DND-41 (cell line): ENCODE results near the gene ZNF536.

Source experiments
- ATAC-seq: fragments of 200-7000 bp; cut with Tn5 transposase; 3 replicates; pipeline ENCODE4 v1.9.1; 2021; ENCODE audit warnings: low read depth; ENCODE audit not compliant: insufficient read depth
- DNase-seq: peaks from one replicate; pipeline ENCODE4 v3.0.0-alpha.2; 2020
- H2AFZ ChIP-seq: 2 replicates; pipeline ENCODE4 v1.6.0; 2012; ENCODE audit warnings: low read depth, low read length
- H3K27ac ChIP-seq: 2 replicates; pipeline ENCODE4 v1.5.1; 2012; ENCODE audit warnings: low read length, inconsistent platforms
- H3K27me3 ChIP-seq: fragments of 200-600 bp; sonication (generic); 2 replicates; pipeline ENCODE4 v1.6.0; 2012; ENCODE audit warnings: low read length, mild to moderate bottlenecking, inconsistent platforms; ENCODE audit not compliant: insufficient read depth, poor library complexity
- H3K36me3 ChIP-seq: 2 replicates; pipeline ENCODE4 v1.5.1; 2012; ENCODE audit warnings: low read length, inconsistent platforms; ENCODE audit not compliant: insufficient read depth
- H3K4me1 ChIP-seq: 2 replicates; pipeline ENCODE4 v1.5.1; 2012; ENCODE audit warnings: mild to moderate bottlenecking, low read length; ENCODE audit not compliant: insufficient read depth
- H3K4me2 ChIP-seq: 2 replicates; pipeline ENCODE4 v1.6.0; 2012; ENCODE audit warnings: mild to moderate bottlenecking, moderate library complexity, low read length, inconsistent platforms; ENCODE audit not compliant: insufficient read depth
- H3K4me3 ChIP-seq, 2 experiments: fragments of 200-600 bp in 1 of 2; shearing (Covaris generic) in 1 of 2; 2 replicates each; pipeline ENCODE4 v1.5.1; 2012 to 2016; ENCODE audit warnings: inconsistent platforms in 2 of 2, low read length in 2 of 2, mild to moderate bottlenecking in 2 of 2, low read depth in 1 of 2, moderate library complexity in 1 of 2
- H3K79me2 ChIP-seq: 2 replicates; pipeline ENCODE4 v1.6.0; 2012; ENCODE audit warnings: low read length, inconsistent platforms; ENCODE audit not compliant: insufficient read depth
- H3K9ac ChIP-seq: 2 replicates; pipeline ENCODE4 v1.6.0; 2012; ENCODE audit warnings: low read depth, mild to moderate bottlenecking, inconsistent platforms, low read length, moderate library complexity
- H3K9me3 ChIP-seq: 2 replicates; pipeline ENCODE4 v1.5.1; 2012; ENCODE audit warnings: low read length, moderate library complexity, mild to moderate bottlenecking, inconsistent platforms; ENCODE audit not compliant: insufficient read depth, severe bottlenecking
- H4K20me1 ChIP-seq: 2 replicates; pipeline ENCODE4 v1.6.0; 2012; ENCODE audit warnings: low read length; ENCODE audit not compliant: insufficient read depth
- CTCF ChIP-seq: IDR thresholded peaks from 2 replicates; pipeline ENCODE4 v1.5.1; 2012; ENCODE audit warnings: borderline replicate concordance, low read length, moderate library complexity, mild to moderate bottlenecking; ENCODE audit not compliant: poor library complexity, severe bottlenecking; ENCODE audit errors: extremely low read depth
- EZH2 ChIP-seq: IDR thresholded peaks from 3 replicates; pipeline ENCODE4 v1.6.1; 2012; ENCODE audit warnings: borderline replicate concordance, low read depth, mild to moderate bottlenecking, moderate library complexity, low read length, inconsistent platforms; ENCODE audit not compliant: severe bottlenecking

ZNF536 gene

GRCh38 chr19:30349131-30349730, 23.0 kb upstream of the ZNF536 start:
- DNase-seq (no peak), ATAC-seq (no peak)
- no peaks in the 10 kb centered on the region for H3K79me2 ChIP-seq
- H4K20me1 ChIP-seq = no peaks in the 10 kb centered on the region
- no peak overlapping the region for H2AFZ ChIP-seq
- no peak overlapping the region for H3K9ac ChIP-seq
- no peak overlapping the region for H3K27ac ChIP-seq
- H3K9me3 ChIP-seq = no peaks in the 10 kb centered on the region
- H3K36me3 ChIP-seq = no peaks in the 10 kb centered on the region
- no peak for TF ChIP-seq CTCF
- TF ChIP-seq EZH2 = no peak
- no peak overlapping the region for H3K4me2 ChIP-seq
- no peaks in the 10 kb centered on the region for H3K27me3 ChIP-seq
- H3K4me1 ChIP-seq = no peaks in the 10 kb centered on the region
- H3K4me3 ChIP-seq = no peak overlapping the region

- Histone ChIP-seq H3K27ac (no peak overlapping the region), H3K9ac (no peak overlapping the region), H3K36me3 (no peaks in the 10 kb centered on the region), H3K4me1 (no peaks in the 10 kb centered on the region), H3K79me2 (no peaks in the 10 kb centered on the region), H2AFZ (no peak overlapping the region), H3K4me2 (no peak overlapping the region), H3K4me3 (no peak overlapping the region), H4K20me1 (no peaks in the 10 kb centered on the region), H3K9me3 (no peaks in the 10 kb centered on the region), H3K27me3 (no peaks in the 10 kb centered on the region)
- ATAC-seq = no peak
- no peak for DNase-seq
- TF ChIP-seq EZH2 (no peak), CTCF (no peak)
Measured at GRCh38 chr19:30350692-30351663, 21.2 kb upstream of the ZNF536 start.

- Histone ChIP-seq H3K4me1 (no peaks in the 10 kb centered on the region), H3K4me2 (no peak overlapping the region), H3K79me2 (no peaks in the 10 kb centered on the region), H3K9ac (no peak overlapping the region), H3K27ac (no peak overlapping the region), H3K27me3 (no peaks in the 10 kb centered on the region), H3K9me3 (no peaks in the 10 kb centered on the region), H2AFZ (no peak overlapping the region), H3K36me3 (no peaks in the 10 kb centered on the region), H4K20me1 (no peaks in the 10 kb centered on the region), H3K4me3 (no peak overlapping the region)
- ATAC-seq (no peak), DNase-seq (no peak)
- TF ChIP-seq EZH2 (no peak), CTCF (no peak)
Measured at GRCh38 chr19:30351774-30352173, 20.4 kb upstream of the ZNF536 start.
